ENCODE measurements around the gene PRDM7.
"Not testable (repeated sequence)": the region's sequence is repeated elsewhere in the genome, so short reads cannot be mapped to it uniquely, and the experiment has no call there.

The PRDM7 gene

DNA sequence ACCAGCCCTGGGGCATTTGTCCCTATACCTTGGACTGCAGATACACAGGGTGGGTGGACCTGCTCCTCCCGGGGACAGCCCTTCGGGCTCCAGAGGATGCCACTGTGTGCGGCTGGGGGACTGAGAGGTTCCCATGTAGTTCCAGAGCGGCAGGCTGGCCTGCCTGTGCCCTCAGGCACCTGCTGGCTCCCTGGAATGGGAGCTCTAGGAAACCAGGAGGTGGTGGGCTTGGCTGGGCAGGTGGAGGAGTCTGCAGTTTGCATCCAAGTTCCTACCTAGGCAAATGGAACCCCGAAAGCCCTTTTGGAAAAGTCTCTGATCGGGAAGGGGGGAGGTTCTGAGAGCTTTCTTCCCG lies 58.9 kb downstream of the PRDM7 start:
- H3K9ac ChIP-seq (ENCODE audit: low read depth, low read length), result peak overlapping the region; percentile 19
- peaks cover 3% of the 10 kb centered on the region for H3K36me3 ChIP-seq (ENCODE audit: control insufficient read depth, insufficient read depth, low read length)
- H3K4me1 ChIP-seq (ENCODE audit: control insufficient read depth, insufficient read depth, low read length), result peaks cover 17% of the 10 kb centered on the region
- H3K9me3 ChIP-seq (ENCODE audit: control insufficient read depth, insufficient read depth, low read length), result no peaks in the 10 kb centered on the region
- peak overlapping the region; percentile 65 for H3K4me3 ChIP-seq (ENCODE audit: low read depth, low read length)
- H3K27me3 ChIP-seq (ENCODE audit: control insufficient read depth, insufficient read depth, low read length), result no peaks in the 10 kb centered on the region

DNA sequence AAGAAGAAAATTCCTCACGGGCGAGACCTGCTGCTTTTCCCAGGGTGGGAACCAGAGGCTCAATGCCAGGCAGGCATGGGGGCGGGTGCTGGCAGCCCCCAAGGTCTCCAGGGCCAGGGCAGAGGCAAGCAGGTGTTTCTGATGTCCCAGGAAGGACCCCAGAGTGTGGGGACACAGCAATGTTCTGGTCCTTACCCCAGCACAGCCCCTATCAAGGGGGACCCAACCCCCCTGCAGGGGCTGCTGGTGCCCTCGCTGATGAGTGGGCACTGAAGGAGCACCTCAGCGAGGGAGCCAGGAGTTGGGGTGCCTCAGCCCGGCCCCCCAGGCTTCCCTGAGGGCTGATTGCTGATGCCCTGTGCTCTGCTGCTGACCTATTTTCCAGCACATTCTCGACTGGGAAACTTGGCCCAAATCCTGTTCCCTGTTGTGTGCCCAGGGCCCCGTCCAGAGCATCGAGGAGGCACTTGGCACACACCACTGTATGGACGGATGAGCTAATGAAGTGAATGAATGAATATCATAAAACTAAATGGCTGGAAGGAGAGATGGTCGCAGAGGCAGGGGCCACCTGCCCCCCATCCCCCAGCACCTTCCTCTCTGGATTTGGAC lies 60.7 kb downstream of the PRDM7 start:
- H3K9me3 ChIP-seq (ENCODE audit: control insufficient read depth, insufficient read depth, low read length), result no peaks in the 10 kb centered on the region
- no peak overlapping the region for H3K9ac ChIP-seq (ENCODE audit: low read depth, low read length)
- H3K27me3 ChIP-seq (ENCODE audit: control insufficient read depth, insufficient read depth, low read length), result no peaks in the 10 kb centered on the region
- peaks cover 17% of the 10 kb centered on the region for H3K4me1 ChIP-seq (ENCODE audit: control insufficient read depth, insufficient read depth, low read length)
- H3K36me3 ChIP-seq (ENCODE audit: control insufficient read depth, insufficient read depth, low read length), result peaks cover 6% of the 10 kb centered on the region
- H3K4me3 ChIP-seq (ENCODE audit: low read depth, low read length), result no peak overlapping the region

DNA sequence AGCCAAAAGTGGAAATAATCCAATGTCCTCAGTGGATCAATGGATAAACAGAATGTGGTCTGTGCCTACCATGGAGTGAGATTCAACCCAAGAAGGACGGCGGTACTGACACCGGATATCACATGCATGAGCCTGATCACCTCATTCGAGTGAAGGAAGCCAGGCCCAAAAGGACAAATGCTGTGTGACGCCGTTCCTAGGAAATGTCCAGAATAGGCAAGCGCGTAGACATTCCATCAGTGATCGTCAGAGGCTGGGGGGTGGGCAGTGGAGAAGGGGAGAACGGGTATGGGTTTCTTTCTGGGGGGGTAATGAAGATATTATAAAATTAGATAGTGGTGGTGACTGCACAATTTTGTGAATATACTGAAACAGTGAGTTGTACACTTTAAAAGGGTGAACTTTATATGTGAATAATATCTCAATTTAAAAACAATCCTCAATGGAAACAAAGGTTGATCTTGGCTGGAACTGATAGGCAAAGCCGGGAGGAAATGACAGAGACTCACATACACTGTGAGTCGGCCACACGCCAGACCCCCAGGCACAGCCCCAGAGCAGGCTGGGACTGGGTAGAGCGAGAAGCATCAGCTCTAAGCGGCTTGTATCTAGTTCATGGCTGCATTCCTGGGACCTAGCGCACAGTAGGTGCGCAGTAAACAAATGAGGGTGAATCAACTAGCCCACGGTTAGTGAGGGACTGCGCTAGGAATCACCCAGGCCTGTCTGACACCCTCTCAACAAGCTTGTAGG lies 61.4 kb downstream of the PRDM7 start:
- Histone ChIP-seq H3K36me3 (ENCODE audit: control insufficient read depth, insufficient read depth, low read length) (peaks cover 6% of the 10 kb centered on the region), H3K4me1 (ENCODE audit: control insufficient read depth, insufficient read depth, low read length) (peaks cover 13% of the 10 kb centered on the region), H3K9me3 (ENCODE audit: control insufficient read depth, insufficient read depth, low read length) (no peaks in the 10 kb centered on the region), H3K27me3 (ENCODE audit: control insufficient read depth, insufficient read depth, low read length) (no peaks in the 10 kb centered on the region), H3K9ac (ENCODE audit: low read depth, low read length) (no peak overlapping the region), H3K4me3 (ENCODE audit: low read depth, low read length) (no peak overlapping the region)

DNA sequence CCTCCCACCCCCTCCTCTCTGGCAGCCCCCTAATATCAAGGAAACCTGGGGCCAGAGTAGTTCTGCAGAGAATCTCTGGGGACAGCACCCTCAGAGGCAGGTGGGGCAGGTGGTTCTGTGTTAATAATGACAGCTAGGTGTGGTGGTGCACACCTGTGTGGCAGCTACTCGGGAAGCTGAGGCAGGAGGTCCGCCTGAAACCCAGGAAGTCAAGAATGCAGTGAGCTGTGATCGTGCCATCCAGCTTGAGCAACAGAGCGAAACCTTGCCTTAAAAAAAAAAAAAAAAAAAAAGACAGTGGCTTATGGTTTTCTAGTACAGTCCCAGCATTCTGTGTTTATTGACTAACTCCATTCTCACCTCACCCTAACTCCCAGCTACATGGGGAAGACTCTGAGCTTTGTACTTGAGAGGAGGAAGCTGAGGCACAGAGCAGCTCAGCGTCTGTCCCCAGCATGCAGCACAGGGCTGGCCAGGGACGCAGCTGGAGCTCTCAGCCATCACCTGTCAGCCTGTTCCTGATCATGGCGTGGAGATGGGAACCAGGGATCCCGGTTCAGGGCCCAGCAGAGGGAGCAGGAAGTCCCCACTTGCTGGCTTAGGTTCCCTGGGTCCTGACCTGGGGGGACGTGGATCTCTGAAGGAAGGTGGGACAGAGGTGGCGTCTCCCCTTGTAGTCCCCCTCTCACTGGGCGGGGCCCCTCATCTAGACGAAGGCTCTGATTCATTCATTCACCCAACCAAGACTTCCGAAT lies 64.0 kb downstream of the PRDM7 start:
- H3K4me1 ChIP-seq (ENCODE audit: control insufficient read depth, insufficient read depth, low read length), result peaks cover 8% of the 10 kb centered on the region
- H3K9ac ChIP-seq (ENCODE audit: low read depth, low read length), result no peak overlapping the region
- no peaks in the 10 kb centered on the region for H3K27me3 ChIP-seq (ENCODE audit: control insufficient read depth, insufficient read depth, low read length)
- no peak overlapping the region for H3K4me3 ChIP-seq (ENCODE audit: low read depth, low read length)
- H3K9me3 ChIP-seq (ENCODE audit: control insufficient read depth, insufficient read depth, low read length), result no peaks in the 10 kb centered on the region
- H3K36me3 ChIP-seq (ENCODE audit: control insufficient read depth, insufficient read depth, low read length), result peaks cover 6% of the 10 kb centered on the region

DNA sequence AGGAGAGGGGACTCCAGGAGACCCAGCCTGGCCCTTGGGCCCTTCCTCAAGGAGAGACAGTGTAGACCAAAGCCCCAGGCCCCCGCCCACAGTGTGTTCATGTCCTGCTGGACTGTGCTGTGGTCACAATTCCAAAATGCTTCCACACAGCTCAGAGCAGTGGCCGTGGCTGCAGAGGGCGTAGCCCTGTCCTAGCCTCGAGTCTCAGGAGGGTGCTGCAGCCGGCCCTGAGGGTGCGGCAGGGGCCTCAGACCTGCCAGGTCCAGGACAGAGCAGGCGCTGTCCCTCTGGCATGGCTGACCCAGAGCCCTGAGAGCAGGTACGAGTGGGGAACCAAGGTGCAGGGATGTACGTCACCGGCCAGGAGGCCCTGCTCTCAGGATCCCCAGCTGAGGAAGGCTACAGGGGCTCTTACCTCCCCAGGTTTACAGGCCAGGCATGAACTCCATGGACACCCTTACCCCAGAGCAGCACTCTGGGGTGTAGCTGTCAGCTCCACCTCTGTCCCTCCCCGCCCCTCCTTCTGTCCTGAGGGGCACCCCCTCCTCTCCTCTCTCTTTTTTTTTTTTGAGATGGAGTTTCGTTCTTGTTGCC lies 65.1 kb downstream of the PRDM7 start:
- H3K9me3 ChIP-seq (ENCODE audit: control insufficient read depth, insufficient read depth, low read length), result no peaks in the 10 kb centered on the region
- H3K9ac ChIP-seq (ENCODE audit: low read depth, low read length), result no peak overlapping the region
- H3K27me3 ChIP-seq (ENCODE audit: control insufficient read depth, insufficient read depth, low read length), result no peaks in the 10 kb centered on the region
- peaks cover 6% of the 10 kb centered on the region for H3K36me3 ChIP-seq (ENCODE audit: control insufficient read depth, insufficient read depth, low read length)
- no peak overlapping the region for H3K4me3 ChIP-seq (ENCODE audit: low read depth, low read length)
- H3K4me1 ChIP-seq (ENCODE audit: control insufficient read depth, insufficient read depth, low read length), result no peaks in the 10 kb centered on the region

DNA sequence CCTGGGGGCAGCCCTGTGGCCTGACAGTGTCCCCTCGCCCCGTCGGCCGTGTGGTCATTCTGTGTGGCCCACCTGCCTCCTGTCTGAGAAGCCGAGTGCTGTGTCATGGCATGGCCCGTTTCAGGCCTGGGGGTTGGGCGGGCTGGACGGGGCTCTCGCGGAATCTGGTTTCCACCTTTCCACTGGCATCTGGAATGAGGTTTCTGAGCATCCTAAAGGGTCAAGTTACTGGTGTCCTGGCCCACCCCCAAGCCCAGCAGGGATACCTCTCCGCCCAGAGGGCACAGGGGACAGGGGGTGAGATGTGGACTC lies 65.7 kb downstream of the PRDM7 start:
- Histone ChIP-seq H3K9ac (ENCODE audit: low read depth, low read length) (no peak overlapping the region), H3K4me1 (ENCODE audit: control insufficient read depth, insufficient read depth, low read length) (no peaks in the 10 kb centered on the region), H3K27me3 (ENCODE audit: control insufficient read depth, insufficient read depth, low read length) (no peaks in the 10 kb centered on the region), H3K36me3 (ENCODE audit: control insufficient read depth, insufficient read depth, low read length) (peaks cover 6% of the 10 kb centered on the region), H3K9me3 (ENCODE audit: control insufficient read depth, insufficient read depth, low read length) (no peaks in the 10 kb centered on the region), H3K4me3 (ENCODE audit: low read depth, low read length) (no peak overlapping the region)

DNA sequence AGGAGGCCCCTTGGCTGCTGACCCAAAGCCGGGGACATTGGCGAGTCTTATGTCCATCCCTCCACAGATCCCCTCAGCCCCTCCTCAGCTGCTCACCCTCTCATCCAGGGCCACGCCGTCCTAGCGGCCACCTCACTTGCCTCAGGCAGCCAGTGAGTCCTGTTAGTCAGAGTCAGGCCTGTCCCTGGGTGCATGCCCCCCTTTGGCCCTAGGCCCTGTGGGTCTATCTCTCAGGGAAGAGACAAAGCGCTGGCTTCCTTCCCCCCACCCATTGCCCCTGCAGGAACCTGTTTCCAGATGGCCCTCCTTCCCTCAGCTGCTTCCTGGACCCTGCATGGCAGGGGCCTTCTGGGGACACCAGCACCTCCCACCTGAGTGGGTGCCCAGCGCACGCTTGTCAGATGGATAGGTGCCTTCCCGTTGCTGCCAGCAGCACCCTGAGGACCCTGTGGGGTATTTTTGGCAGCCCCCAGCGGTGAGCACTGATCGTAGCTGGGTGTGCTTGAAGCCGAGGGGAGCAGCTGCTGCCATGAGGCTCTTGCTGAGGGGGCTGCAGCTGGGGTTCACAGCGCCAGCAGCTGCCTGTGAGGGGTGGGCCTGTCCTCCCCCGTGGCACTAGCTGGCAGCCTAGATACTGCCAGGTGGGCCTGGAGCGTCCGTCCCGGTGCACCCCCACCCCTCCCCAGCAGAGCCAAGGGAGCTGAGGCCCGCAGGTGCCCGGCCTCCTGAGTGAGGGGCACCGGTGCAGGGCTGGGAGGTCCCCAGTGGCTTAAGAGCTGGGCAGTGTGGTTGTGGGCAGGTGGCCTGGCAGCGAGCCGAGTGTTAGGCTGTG lies 66.2 kb downstream of the PRDM7 start:
- Histone ChIP-seq H3K9me3 (ENCODE audit: control insufficient read depth, insufficient read depth, low read length) (no peaks in the 10 kb centered on the region), H3K4me1 (ENCODE audit: control insufficient read depth, insufficient read depth, low read length) (no peaks in the 10 kb centered on the region), H3K36me3 (ENCODE audit: control insufficient read depth, insufficient read depth, low read length) (peaks cover 6% of the 10 kb centered on the region), H3K9ac (ENCODE audit: low read depth, low read length) (peak overlapping the region; percentile 32), H3K27me3 (ENCODE audit: control insufficient read depth, insufficient read depth, low read length) (no peaks in the 10 kb centered on the region), H3K4me3 (ENCODE audit: low read depth, low read length) (no peak overlapping the region)

DNA sequence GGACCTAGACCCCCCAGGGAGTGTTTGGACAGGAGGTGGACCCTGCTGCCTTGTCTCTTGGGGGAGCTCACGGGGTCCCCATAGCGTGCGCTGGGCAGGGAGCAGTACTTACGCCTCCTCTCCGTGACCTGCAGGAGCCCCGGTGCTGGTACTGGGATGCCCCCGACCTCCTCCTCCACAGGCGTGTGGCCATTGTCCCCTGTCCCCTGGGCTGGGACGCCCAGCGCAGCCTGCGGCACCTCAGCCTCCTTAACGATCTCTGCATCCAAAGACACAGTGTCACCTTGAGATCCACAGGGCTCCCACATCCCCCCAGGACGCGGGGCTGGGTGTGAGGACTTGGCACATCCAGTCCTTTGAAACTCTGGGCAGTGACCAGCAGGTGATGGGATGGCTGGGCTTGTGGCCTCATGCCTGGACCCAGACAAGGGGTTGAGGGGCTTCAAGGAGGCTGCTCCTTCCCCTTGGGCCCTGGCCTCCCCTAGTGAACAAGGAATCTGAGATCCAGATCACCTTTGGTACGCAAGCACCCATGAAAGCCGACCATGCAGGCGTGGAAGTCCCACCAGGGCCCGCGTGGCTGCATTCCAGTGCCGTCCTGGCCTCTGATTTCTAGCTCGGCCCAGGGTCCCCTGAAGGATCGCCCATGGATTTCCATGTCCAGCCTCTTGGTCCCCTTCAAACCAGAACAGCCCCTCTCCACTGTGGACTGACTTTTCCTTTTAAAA lies 67.8 kb downstream of the PRDM7 start:
- peaks cover 10% of the 10 kb centered on the region for H3K36me3 ChIP-seq (ENCODE audit: control insufficient read depth, insufficient read depth, low read length)
- H3K27me3 ChIP-seq (ENCODE audit: control insufficient read depth, insufficient read depth, low read length), result no peaks in the 10 kb centered on the region
- H3K9ac ChIP-seq (ENCODE audit: low read depth, low read length), result no peak overlapping the region
- H3K4me3 ChIP-seq (ENCODE audit: low read depth, low read length), result no peak overlapping the region
- no peaks in the 10 kb centered on the region for H3K9me3 ChIP-seq (ENCODE audit: control insufficient read depth, insufficient read depth, low read length)
- no peaks in the 10 kb centered on the region for H3K4me1 ChIP-seq (ENCODE audit: control insufficient read depth, insufficient read depth, low read length)

DNA sequence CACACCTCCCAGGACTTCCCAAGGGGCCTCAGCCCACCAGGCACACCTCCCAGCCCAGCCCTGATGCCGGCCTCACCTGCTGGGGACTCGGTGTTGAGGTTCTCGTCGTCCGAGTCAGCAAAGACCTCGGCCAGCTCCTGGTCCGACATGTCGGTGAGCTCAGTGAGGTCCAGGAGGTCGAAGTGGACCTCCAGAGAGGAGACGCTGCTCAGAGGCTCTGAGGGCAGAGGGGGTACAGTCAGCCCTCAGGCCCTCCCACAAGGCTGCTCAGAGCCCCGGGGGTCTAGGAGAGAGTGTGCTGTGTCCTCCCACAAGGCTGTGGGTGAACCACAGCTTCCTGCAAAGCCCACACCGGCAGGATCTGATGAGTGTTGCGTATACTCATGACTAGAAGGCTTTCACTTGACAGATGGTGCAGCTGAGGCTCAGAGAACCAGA lies 68.4 kb downstream of the PRDM7 start:
- Histone ChIP-seq H3K4me1 (ENCODE audit: control insufficient read depth, insufficient read depth, low read length) (no peaks in the 10 kb centered on the region), H3K9me3 (ENCODE audit: control insufficient read depth, insufficient read depth, low read length) (no peaks in the 10 kb centered on the region), H3K27me3 (ENCODE audit: control insufficient read depth, insufficient read depth, low read length) (no peaks in the 10 kb centered on the region), H3K4me3 (ENCODE audit: low read depth, low read length) (no peak overlapping the region), H3K9ac (ENCODE audit: low read depth, low read length) (no peak overlapping the region), H3K36me3 (ENCODE audit: control insufficient read depth, insufficient read depth, low read length) (peaks cover 10% of the 10 kb centered on the region)

DNA sequence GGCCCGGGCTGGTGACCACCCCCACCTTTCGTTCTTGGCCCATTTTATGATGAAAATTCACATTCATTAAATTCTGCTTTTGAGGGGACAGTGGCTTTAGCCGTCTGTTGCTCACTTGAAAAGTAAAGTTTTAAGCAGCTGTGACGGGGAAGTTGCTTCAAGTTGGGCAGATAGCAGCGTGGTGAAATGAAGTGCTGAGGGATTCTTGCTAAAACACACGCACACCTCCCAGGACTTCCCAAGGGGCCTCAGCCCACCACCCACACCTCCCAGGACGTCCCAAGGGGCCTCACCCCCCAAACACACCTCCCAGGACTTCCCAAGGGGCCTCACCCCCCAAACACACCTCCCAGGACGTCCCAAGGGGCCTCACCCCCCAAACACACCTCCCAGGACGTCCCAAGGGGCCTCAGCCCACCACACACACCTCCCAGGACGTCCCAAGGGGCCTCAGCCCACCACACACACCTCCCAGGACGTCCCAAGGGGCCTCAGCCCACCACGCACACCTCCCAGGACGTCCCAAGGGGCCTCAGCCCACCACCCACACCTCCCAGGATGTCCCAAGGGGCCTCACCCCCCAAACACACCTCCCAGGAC lies 69.4 kb downstream of the PRDM7 start:
- not testable (repeated sequence) for H3K9me3 ChIP-seq (ENCODE audit: control insufficient read depth, insufficient read depth, low read length); H3K4me1 ChIP-seq (ENCODE audit: control insufficient read depth, insufficient read depth, low read length); H3K9ac ChIP-seq (ENCODE audit: low read depth, low read length); H3K36me3 ChIP-seq (ENCODE audit: control insufficient read depth, insufficient read depth, low read length); H3K27me3 ChIP-seq (ENCODE audit: control insufficient read depth, insufficient read depth, low read length); H3K4me3 ChIP-seq (ENCODE audit: low read depth, low read length)

Measured in iPS-15b (cell line).